ENCODE measurements around the gene ME1.

DNA sequence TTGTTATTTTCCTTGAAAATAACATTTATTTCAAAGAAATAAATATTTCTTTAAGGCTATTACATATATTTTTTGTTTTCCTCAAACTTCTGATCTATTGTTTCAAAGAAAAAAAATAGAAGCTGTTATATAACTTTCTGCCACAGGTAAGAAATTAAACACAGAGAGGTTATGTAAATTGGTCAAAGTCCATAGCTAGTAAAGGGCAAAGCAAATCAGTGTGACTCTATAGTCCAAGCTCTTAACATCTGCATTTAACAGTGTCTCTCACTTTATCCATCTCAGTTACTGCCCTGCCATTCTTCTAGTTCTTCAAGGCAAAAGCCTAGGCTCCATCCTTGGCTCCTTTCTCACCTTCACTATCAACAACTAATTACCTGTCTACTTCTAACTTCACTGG, 180.6 kb downstream of the ME1 start:
- no peak for TF ChIP-seq JUNB (IDR thresholded peaks at IDR 0.05)
- TF ChIP-seq BHLHE40 (IDR thresholded peaks at IDR 0.05; ENCODE audit: low read depth, low read length), result no peak
- TF ChIP-seq, protein P1, sequence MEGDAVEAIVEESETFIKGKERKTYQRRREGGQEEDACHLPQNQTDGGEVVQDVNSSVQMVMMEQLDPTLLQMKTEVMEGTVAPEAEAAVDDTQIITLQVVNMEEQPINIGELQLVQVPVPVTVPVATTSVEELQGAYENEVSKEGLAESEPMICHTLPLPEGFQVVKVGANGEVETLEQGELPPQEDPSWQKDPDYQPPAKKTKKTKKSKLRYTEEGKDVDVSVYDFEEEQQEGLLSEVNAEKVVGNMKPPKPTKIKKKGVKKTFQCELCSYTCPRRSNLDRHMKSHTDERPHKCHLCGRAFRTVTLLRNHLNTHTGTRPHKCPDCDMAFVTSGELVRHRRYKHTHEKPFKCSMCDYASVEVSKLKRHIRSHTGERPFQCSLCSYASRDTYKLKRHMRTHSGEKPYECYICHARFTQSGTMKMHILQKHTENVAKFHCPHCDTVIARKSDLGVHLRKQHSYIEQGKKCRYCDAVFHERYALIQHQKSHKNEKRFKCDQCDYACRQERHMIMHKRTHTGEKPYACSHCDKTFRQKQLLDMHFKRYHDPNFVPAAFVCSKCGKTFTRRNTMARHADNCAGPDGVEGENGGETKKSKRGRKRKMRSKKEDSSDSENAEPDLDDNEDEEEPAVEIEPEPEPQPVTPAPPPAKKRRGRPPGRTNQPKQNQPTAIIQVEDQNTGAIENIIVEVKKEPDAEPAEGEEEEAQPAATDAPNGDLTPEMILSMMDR (IDR thresholded peaks at IDR 0.05), result no peak
- no peak for TF ChIP-seq MAZ (IDR thresholded peaks at IDR 0.05; ENCODE audit: borderline replicate concordance, low read depth, low read length)
- TF ChIP-seq POLR2A (IDR thresholded peaks at IDR 0.05; ENCODE audit: low read length), result no peak
- TF ChIP-seq MAFK (IDR thresholded peaks at IDR 0.05; ENCODE audit: partially characterized antibody), result no peak
